GM21825 (cell line): ENCODE measurements around the gene TAAR9.

Source experiments
- ATAC-seq: cut with Tn5 transposase; IDR thresholded peaks from one replicate; pipeline ENCODE4 v1.9.1; 2021; ENCODE audit warnings: mild to moderate bottlenecking, moderate library complexity; ENCODE audit not compliant: unreplicated experiment

TAAR9 gene

DNA sequence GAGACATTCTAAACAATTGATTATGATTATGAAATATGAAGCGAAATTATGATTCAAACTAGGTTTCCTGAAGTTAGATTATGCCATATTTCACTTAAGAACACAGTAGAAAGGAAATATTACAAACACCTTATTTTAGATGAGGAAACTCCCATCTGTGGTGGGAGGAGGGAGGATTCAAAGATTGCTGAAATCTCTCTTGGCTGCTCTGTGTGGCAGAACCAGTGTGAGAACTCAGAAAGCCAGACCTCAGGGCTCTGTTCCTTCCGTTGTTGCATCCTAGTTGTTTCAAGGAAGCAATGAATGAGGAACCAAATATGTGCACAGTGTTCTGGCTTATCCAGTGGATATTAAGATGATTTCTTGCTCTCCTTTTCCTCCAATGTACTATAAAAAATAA is 49.3 kb downstream of the TAAR9 start:
- ATAC-seq: no peak
